ENCODE results near the gene CFAP65.

- TF ChIP-seq CTCF (IDR thresholded peaks at IDR 0.05 in 2 of 3, conservative IDR thresholded peaks at IDR 0.05 in 1 of 3; ENCODE audit: borderline replicate concordance in 1 of 3, insufficient read depth in 1 of 3, low read depth in 2 of 3, low read length in 2 of 3) (no peak), SP1 (IDR thresholded peaks at IDR 0.05; ENCODE audit: low read depth) (no peak), POLR2A (IDR thresholded peaks at IDR 0.05; ENCODE audit: borderline replicate concordance, extremely low read depth, insufficient read depth, insufficient read length) (no peak), ZNF274 (IDR thresholded peaks at IDR 0.05; ENCODE audit: low read depth, low read length) (no peak), MAX (IDR thresholded peaks at IDR 0.05) (no peak), JUND (IDR thresholded peaks at IDR 0.05) (no peak), CEBPB (IDR thresholded peaks at IDR 0.05; ENCODE audit: low read depth) (no peak), RAD21 (IDR thresholded peaks at IDR 0.05; ENCODE audit: low read depth) (no peak), ELF1 (IDR thresholded peaks at IDR 0.05; ENCODE audit: borderline replicate concordance, low read depth) (no peak)
Measured at GRCh38 chr2:219020604-219021365, 20.5 kb downstream of the CFAP65 start.
